Measurements from ENCODE around the gene IRF5.

IRF5 gene

DNA sequence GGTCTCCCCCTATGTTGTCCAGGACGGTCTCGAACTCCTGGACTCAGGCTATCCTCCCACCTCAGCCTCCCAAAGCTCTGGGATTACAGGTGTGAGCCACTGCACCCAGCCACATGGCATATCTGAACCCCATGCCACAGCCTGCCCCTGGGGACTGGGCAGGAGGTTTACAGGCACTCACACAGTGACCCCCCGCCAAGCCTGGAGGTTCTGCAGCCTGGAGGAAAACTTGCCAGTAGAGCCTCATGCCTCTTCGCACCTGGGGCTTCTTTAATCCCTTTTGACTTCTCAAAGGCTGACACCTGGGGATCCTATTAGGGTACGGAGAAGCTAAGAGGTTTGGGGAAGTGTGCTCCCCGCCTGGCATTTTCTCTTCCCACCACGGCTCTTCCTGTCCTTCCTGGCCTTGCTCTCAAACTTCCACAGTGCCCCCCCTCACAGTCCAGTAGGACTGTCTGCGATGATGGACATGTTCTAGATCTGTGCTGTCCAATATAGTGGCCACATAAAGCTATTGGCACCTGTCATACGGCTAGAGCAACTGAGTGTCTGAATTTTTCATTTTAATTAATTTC is 15.8 kb upstream of the IRF5 start:
- DNase-seq: no peak

DNA sequence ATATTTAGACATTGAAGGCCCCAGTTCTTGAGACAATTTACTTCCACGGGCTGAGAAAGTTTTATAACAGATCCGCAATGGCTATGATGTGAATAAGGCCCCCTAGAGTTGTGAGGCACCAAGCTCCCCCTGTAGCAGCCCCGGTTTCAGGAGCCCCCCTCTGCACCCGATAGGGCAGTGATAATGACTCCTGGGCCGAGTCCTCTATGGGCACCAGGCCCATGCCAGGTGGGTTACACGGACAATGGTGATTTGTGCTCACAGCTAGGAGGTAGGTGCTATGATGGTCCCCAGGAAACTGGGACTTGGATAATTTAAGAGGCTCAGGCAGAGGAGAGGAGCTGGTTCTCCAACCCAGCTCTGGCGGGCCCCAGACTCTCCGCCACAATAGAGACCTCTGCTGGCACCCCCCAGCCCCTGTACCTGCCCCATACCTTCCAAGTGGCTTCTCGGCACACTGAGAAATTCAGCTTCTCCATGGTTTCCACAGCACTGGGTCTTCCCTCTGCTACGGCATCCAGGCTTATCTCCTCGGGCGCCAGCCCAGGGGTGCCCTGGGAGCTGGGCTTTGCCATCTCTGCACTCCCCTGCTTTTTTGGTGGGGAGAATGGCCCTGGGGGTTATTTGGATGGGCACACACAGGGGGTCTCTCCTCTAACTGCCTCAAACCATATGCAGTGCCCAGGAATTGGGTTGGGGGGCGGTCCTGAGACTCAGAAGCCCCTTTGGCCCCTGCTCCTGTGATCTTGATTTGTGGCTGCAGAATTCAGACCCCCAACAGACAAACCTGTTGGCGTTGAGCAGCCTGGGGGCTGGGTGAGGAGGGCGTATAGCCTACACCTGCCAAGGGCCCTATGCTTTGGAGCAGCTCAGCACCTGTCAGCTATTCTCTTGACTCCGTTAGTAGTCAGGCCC is 15.0 kb upstream of the IRF5 start:
- peak; percentile 48 for DNase-seq

DNA sequence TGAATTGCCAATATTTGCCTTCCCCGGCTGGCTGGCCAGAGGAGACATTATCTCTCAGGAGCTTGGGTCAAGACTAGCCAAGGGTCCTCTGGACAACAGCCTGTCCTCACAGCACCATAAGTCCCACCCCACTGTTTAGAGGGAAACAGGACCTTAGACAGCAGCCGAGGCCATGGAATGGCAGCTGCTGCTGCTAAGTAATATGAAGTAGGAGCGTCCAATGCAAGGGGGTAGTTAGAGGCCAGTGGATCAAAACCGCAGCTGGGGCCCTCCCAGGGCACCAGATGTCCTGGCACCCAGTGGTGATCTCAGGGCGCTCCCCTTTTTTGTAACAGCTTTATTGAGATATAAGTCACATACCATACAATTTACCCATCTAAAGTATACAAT is 14.3 kb upstream of the IRF5 start:
- no peak for DNase-seq

DNA sequence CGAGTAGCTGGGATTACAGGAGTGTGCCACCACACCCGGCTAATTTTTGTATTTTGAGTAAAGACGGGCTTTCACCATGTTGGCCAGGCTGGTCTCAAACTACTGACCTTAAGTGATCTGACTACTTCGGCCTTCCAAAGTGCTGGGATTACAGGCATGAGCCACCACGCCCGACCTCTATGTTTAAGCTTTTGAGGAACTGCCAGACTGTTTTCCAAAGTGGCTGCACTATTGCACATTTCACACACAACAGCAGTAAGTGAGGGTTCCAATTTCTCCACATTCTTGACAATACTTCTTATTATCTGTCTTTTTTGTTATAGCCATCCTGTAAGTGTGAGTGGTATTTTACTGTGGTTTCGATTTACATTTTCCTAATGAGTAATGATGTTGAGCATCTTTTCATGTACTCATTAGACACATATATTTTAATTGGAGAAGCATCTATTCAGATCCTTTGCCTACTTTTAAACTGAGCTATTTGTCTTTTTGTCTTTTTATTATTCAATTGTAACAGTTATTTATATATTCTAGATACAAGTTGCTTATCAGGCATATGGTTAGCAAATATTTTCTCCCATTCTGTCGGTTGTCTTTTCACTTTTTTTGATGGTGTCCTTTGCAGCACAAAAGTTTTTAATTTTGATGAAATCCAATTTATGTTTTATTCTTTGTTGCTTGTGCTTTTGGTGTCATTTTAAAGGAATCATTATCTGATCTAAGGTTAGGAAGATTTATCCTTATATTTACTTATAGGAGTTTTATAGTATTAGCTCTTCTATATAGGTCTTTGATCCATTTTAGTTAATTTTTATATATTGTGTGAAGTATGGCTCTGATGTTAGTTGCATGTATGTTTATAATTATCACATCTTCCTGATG is 12.8 kb upstream of the IRF5 start:
- no peak for DNase-seq

DNA sequence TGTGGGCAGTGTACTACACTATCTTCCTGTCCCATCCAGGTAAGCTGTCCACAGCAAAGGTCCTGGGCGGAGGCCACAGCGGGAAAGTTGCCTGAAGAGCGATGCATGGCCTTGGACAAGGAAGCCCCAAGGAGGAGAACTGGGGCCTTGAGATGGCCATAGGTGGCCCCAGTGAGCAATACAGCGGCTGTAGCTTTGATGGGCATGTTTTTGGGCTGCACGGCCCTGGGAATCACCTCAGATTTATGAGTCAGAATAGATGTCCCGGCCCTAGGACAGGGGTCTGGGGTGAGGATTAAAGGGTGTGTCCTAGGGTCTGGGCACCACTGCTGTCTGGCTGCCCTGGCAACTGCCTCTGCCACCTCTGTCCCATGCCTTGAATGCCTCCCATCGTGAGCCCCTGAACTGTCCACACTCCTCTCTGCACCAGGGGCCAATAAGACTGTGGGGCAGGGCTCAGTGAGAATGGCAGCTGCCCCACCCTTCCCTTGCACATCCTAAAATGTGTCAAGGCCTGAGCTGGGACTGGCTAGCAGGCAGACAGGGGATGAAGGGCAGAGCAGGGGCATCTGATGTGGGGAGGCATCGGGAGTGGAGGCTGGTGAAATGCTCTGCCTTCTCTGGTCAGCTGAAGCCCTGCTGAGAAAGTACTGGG is 9.4 kb upstream of the IRF5 start:
- no peak for DNase-seq

DNA sequence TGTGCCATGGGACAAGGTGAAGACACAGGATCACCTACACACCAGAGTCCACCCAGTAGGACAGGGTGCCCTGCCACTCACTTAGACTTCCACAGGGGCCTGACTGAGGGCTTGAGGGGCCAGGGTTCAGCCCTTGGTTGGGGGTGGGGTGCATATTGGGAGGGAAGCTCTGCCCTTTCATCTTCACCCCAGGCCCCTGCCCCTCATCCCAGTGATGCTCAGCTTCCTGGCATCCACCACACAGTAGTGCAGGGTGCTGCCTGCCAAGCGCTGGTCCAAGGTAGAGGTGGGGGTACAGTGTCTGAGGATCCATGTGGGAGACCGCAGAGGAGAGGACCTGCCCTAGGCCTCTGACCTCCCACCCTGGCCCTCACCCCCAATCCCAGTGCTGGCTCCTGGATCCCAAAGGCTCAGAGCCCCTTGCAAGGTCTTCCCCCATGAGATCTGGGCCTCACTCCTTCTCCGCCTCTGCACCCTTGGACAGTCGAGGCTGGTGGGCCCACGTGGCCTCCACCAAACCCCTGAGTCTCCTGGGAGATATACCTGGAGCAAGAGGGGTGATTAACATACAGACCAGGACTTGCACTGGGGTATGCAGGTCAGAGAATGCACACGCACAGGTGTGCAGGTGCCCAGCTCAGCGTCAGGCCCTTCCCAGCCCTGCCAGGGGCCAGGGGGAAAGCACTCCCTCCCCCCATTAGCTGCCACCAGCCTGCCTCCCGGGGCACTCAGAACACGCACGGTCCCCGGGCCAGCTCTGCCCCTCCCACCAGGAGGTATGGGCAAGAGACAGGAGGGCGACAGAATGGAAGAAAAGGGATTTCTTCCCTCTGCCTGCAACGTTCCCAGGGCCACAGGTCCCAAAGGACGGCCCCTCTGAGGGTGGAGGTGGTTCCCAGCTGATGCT is 8.6 kb upstream of the IRF5 start:
- DNase-seq: no peak

DNA sequence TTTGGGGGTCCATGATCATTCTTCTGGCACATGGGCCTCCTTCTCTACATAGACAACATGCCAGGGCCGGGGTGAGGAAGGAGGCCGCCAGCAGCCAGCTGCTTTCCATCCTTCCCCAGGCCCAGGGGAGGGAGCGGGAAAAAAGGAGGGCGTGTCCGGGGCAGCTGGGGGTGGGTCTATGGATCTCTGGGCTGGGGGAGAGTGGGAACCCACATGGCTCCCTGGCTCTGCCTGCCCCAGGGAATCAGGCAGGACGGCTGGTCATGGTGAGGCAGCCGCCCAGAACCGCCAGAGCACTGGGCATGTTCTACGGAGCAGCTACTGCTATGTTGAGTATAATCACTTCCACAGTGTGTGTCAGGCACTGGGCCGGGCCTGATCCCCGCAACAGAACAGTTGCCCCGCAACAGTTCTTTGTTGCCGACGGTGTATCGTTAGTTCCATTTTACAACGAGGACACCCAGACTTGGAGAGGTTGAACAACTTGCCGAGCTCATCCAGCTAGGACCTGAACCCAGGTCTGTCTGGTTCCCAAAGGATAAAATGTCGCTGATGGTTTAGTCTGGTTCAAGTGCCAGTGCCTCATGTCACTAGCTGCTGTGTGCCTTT is 6.4 kb upstream of the IRF5 start:
- no peak for DNase-seq

DNA sequence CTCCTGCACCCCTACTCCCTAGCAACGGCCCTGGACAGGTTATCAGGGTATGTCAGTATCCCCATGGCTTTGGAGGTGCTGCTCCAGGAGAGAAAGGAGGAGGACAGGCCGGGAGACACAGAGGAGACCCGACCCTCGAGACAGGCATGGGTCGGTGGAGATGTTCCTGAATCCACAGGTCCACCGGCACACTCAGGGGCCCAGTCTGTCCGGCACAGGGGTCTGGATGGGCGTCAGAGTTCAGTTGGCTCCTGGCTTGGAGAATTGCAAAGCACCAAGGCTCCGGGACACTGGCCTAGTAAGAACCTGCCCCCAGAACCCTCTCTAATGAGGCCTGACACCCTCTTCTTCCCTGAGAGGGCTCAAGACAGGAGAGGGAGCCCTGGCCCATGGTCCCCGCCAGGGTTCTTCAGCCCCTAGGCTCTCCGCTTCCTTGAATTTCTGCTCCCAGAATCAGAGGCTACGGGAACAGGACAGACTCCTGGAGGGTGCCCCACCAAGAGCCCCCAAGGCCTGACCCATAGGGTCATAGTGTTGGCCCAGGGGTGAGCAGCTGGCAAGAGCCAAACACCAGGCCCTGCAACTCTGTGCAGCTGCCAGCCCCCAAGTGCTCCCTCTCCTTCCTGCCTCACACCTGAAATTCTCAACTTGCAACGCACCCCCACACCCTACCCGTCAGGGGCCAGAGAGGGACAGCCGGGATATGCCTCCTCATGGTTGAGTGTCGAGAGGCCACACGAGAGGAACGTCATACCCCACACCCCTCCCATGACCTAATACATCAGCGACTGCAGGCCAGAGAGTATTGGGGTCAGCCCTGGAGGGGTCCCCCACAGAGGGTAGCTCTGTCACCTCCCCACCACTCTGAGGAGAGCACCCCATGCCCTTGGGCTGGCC is 5.5 kb upstream of the IRF5 start:
- DNase-seq: no peak

DNA sequence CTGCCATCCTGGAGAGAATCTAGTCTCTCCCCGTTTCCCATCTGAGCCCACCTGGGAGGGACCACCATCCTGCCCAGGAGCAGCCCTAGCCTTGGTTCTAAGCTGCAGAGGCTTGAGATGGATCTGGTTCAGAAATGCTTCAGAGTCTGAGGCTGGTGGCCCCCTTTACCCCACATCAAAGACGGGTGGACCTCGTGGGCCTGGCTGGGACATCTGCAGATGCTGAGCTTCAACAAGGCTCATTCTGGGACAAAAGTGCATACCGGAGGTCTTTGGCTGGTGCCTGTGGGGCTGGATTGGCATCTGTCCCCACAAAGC is 4.9 kb upstream of the IRF5 start:
- no peak for DNase-seq

DNA sequence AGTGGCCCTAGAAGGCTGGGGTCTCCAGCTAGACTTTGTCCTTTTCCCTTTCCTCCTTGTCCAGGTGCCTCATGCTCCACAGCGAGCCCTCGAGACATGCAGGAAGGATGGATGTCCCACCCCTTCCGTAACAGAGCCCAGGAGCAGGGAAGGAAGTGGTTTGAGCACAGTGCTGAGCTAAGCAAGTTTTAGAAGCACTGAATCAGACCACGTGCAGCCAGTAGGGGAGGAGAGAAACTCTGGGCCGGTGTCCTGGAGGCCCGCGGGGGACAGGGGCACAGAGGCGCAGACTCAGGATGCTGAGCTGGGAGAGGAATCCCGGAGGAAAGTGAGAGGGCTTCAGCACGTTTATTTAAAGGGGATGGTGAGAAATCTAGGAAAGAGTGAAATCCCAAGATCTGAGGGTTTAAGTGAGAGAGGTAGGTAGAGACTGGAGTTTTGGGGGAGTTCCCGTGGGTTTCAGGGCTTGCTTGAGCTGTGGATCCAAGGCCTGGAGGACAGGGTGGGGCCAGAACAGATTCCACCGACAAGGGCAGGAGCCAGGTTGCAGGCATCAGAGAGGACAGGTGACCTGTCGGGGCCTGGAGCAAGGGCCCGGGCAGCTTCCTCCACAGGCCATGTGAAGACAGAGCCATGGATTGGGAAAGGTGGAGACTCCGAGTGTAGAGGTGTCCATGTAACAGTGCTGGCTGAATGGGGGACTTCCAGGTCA is 4.4 kb upstream of the IRF5 start:
- no peak for DNase-seq

DNA sequence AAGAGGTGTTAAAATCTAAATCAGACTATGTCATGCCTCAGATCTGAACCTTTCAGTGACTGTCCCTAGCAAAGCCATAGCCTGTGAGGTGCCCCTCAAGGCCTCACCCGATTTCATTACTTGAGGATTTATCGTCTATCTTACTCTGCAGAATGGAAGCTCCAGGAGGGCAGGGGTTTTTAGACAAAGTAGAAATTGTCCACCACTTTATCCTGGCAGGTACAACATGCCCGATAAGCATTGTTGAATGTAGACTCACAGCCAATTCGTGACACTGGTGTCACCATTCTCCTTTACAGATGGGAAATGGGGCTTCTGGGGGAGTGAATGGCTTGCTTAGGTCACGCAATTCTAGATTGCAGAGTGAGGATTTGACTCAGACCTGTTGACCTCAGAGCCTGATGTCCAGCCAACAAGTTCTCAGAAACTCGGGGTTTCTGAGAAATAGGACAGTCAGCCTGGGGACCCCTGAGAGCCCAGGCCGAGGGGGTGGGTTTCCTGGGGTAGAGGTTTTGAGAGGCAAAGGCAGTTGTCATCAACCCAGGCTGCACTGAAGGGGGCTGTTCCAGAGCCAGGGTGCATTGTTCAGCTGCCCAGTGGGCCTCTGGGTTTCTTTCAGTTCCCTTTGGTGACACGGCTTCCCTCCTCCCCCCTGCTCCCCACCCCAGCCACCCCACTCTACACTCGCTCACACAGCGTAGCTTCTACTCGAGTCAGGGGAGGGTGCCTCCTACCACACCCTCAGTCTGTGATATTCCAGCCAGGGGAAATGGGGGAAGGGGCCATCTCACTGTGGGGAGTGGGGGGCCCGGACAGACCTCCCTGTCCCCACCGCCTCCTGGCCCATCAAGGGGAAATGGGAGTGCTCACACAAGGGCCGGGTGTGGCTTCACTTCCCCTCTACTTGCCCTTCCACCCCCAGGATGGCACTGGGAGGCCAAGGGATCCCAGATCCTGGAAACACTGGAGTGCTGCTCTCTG is 3.1 kb upstream of the IRF5 start:
- no peak for DNase-seq

DNA sequence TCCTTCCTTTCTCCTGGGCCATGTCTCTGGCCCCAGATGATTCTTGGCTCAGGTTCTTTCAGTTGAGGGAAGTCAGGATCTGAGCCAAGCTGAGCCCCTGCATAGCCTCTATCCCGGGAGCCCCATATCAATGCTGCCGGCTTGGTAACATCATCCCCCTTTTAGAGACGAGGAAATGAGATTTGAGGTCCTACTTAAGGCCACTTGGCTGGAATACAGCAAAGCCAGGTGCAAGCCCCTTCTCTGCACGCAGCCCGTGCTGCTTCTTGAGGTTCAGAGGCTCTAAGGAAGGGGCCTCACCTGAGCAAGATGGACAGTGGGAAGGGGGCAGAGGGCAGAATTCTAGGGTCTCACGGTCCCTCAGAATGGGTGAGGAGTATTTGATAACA is 2.4 kb upstream of the IRF5 start:
- no peak for DNase-seq

DNA sequence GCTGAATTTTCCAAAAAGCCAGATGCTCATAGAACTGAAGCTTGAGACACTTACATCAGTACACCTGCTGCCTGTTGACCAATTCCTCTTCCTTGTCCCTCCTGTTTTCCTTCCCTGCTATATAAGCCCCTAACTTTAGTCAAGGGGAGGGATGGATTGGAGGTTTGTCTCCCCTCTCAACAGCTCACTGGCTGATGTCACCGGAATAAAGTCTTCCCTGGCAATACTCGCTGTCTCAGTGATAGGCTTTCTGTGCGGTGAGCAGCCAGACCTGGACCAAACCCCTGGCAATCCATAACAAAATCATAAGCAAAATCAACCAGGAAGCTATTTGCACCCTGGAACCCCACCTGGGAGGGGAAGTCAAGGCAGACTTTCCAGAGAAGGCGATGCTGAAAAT is 929 bp upstream of the IRF5 start:
- no peak for DNase-seq

DNA sequence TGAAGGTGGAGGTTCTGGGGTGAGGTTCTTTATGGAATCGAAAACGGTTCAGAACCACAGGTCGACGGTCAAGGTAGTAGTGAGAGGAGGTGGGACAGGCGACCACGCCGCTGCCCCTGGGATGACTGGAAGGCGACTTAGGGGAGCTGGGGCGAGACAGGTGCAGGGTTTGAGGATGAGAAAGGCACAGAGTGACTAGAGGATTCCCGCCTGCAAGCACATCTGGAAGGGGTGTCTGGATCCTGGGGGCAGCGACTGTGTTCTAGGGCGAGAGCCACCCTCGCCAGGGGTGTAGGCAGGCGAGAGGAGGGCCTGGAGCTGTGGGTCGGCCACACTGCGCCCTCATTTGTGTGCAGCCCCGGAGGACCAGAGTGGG is 468 bp upstream of the IRF5 start:
- no peak for DNase-seq

DNA sequence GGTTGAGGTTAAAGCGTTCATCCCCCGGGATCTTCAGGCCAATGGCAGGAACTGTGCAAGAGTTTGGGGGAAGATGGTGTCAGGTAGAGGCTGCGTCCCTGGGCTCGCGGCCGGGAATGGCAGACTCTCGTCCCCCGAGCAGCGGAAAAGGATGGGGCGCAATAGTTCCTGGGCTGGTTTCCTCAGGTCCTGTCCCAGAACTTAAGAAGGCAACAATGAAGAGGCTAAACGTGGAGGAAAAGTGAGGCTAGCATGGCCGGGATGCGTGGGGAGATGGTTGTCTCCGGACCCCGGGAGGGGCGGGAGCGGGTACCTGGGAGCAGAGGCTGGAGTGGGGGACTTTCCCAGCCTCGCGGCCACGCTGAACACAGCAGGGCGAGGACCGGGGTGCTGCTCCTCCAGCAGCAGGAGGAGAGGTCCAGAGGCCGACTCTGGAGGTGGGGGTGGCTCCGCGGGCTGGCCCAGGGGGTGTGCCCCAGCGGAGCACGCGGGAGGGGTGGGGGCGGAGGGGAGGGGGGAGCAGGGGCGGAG is 882 bp downstream of the IRF5 start:
- DNase-seq: peak; percentile 63

DNA sequence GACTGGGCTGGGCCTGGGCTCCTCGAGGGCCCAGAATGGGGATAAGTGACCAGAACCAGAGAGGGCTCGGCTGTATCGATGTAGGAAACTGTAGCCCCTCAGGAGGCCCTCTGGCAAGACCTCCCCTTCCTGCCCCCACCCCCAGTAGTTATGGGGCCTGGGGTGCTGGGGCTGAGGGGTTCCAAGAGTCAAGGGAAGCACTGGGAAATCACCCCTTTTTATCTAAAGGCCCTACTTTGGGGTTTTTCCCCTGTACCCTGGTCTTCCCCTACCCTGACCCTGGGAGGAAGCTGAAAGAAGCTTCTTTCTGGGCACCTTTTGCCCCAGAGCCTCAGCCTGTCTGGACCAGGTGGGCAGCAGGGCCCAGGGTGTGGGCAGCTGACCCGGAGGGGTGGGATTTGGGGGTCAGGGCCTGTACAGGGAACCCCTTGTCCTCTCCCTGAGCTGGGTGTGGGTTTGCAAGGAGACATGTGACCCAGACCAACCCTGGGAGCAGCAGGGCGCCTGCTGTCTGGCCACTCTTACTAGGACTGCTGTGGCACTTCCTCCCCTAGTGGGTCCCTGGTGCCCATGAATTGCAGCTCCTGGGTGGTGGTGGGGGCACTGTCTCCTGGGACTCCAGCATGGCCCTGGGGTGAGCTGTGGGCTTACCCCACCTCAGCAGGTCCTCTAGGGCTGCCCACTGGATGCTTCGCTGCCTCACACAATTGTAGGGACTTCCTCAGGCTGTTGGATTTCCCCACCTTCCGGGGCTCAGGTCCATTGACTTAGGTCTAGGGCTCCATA is 1.5 kb downstream of the IRF5 start:
- DNase-seq: no peak

DNA sequence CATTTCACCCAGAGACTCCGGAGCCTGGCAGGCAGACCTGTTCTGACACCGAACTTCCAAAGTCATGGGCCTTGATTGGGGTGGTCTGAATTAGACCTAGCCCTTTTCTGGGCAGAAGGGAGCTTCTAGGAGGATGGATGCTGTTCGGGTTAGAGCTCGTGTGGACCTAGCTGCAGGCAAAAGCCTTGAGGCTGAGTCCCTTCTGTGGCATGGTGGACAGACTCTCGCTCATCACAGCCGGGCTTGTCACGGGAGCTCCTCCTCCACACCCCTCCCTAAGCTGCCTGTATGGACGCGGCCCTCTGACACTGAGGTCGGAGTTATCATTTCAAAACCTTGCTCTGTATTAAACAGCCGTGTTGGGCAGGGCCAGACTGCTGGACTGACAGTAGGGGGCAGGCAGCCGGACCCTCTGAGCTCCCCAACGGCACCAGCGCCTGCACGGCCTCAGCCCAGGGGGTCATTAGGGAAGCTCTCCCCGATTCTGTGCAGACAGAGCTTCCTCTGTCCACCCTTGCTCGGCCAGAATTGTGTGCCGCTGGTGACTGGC is 2.2 kb downstream of the IRF5 start:
- DNase-seq: no peak
